TTC549 (cell line): Measurements from ENCODE around the gene CABP1.

Experiments used
- FAIRE-seq: peaks from 2 replicates; lab custom pipeline; 2012; peaks lifted over from hg19 to GRCh38; lab: Jason Lieb, UNC

The CABP1 gene

GRCh38 chr12:120631097-120631496 is 9.3 kb upstream of the CABP1 start:
- FAIRE-seq, result no peak

DNA sequence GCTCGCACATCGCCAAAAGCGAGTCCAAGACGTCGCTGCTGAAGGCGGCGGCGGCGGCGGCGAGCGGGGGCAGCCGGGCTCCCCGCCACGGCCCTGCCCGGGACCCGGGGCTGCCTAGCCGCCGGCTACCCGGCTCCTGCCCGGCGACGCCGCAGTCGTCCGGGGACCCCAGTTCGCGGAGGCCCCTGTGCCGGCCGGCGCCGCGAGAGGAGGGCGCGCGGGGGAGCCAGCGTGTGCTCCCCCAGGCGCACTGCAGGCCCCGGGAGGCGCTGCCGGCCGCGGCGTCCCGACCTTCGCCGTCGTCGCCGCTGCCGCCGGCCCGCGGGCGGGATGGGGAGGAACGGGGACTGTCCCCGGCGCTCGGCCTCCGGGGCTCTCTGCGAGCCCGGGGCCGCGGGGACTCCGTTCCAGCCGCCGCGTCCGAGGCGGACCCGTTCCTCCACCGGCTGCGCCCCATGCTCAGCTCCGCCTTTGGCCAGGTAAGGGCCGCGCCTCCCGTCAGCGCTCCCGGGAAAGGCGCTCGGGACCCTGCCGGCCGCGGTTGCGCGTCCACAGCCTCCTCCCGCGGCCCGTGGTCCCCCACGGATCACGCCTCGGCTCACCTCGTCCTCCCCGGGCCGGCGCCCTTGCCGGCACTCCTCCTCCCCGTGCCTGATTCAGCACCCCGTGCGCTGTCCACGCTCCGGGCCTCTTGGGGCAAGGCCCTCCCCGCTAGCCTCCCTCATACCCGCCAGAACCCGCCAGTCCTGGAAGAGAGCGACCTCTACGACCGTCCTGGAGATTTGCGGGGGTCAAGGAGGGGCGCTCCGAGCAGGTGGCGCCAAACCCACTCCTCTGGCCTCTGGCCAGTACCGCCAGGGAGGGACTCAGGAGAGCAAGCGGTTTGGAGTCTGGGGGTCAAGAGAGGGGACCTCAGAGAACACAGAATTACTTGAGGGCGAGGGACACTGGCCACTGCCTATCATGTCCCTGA is 721 bp downstream of the CABP1 start:
- no peak for FAIRE-seq

- no peak for FAIRE-seq
Measured at GRCh38 chr12:120642121-120642520, 1.7 kb downstream of the CABP1 start.

DNA sequence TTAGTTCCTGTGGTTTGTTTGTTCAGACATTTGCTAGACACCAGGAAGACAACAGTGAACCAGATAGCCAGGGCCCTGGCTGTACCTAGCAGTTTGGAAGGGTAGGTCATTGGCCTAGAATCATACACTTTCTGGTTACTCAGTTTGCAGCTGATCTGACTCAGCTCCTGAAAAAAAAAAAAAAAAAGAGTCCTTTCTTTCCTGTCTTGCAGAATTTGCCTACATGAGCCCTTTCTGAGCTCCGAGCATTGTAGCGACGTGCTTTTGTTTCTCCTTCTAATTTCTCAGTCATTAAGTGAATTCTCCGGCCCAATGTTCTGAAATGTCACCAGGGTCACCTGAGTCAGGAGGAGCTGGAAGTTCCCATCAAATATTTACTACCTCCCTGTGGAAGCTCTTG is 2.4 kb downstream of the CABP1 start:
- FAIRE-seq, result no peak

DNA sequence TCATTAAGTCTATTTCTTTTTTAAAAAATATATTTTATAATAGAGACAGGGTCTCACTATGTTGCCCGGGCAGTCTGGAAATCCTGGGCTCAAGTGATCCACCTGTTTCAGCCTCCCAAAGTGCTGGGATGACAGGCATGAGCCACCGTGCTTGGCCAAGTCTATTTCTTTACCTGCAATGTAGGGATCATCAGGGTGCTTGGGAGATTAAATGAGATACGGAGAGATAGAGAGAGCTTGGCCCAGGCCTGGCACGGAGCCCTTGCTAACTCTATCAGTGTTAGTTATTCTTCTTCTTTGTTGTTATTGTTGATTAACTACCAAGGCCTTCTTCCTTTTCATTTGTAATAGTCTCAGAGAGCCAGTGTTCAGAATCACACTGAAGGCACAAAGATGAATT is 3.1 kb downstream of the CABP1 start:
- FAIRE-seq, result no peak

DNA sequence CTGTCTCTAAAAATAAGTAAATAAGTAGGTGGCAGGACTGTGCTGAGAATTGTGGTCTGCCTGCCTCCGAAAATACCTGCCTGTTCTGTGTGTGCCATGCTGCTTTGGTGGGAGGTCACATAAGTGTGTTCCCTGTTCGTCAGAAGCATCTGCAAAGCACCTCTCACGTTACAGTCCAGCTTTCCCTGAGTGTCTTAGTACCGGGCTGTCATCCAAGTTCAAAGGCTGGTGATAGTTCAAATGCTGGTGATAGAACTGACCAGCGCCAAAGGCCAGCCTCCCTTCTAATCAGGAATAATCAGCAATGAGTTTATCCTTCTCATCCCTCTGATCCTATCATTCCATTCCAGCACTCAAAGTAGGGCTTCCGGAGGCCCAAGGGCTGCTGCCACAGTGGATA is 5.6 kb downstream of the CABP1 start:
- FAIRE-seq, result no peak

DNA sequence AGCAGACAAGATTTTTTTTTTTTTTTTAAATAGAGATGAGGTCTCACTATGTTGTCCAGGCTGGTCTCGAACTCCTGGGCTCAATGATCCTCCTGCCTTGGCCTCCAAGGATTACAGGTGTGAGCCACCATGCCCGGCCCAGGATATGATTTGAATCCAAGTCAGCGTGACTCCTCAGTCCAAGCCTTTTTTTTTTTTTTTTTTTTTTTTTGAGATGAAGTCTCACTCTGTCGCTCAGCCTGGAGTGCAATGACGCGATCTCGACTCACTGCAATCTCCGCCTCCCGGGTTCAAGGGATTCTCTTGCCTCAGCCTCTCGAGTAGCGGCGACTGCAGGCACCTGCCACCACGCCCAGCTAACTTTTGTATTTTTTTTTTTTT is 6.9 kb downstream of the CABP1 start:
- no peak for FAIRE-seq

DNA sequence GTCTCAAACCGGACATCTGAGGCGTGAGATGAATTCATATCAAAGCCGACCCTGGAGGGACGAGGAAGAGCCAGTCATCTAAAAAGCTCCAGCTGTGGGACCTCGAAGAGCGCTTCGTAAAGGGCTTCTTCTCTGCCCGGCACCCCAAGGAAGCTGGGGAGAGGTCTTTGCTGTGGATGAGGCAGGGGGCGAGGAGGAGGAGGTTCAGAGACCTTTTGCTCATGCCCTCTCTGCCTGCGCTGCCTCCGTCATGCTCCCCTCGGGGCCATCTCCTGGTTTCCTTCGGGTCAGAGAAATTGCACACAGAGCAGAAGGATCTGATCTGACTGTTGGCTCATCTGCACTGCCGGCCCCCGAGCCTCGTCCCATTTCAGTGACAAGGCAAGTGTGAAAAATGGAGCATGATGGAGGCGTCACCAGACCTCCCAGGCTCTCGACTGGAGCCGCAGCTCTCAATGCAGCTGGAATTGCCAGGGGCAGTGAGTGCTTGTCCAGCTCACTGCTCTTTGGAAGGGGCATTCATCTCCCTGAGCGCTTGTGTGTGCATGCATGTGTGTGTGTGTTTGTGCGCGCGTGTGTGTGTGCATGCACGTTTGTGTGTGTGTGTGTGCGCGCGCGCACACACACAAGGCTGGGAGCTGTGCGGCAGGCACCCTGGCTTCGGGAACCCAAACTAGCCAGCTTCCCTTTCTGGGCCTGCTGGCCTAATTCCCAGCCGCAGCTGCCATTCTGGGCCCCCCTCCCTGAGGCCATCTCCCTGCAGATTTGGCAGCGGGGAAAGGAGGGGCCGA is 9.2 kb downstream of the CABP1 start:
- no peak for FAIRE-seq

DNA sequence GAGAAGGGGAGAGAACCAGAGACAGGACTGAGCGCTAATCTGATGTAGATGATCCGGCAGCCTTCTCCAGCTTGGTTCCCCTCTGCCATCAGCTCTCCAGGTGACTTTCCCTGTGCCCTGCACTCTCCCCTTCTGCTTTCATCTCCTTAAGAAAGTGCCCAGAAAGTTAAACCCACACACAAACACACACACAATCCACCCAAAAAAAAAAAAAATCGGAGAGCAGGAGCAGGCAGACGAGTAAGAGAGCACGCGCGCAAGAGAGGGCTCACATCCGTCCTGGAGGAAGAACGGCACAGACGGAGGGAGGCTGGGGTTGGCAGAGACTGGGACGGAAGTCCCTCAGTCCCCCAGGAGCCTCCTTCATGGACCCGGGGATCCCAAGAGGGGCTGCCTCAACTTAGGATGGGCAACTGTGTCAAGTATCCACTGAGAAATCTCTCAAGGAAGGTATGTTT is 9.8 kb downstream of the CABP1 start:
- no peak for FAIRE-seq

GRCh38 chr12:120651821-120652220 is 11.4 kb downstream of the CABP1 start:
- no peak for FAIRE-seq

GRCh38 chr12:120652656-120653435 is 12.4 kb downstream of the CABP1 start:
- no peak for FAIRE-seq

DNA sequence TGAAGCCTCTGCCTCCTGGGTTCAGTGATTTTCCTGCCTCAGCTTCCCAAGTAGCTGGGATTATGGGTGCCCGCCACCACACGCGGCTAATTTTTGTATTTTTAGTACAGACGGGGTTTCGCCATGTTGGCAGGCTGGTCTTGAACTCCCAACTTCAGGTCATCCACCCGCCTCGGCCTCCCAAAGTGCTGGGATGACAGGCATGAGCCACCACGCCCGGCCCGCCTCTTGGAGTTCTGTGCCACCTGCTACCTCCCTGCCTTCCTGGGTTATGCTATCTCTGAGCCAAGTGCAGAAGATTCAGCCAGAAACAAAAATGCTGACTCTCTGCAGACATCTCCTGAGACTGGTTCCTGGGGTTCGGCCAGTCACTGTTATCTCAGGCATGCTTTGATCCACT is 13.2 kb downstream of the CABP1 start:
- FAIRE-seq, result no peak

- FAIRE-seq, result no peak
Measured at GRCh38 chr12:120654656-120655055, 14.2 kb downstream of the CABP1 start.

GRCh38 chr12:120656008-120656407 is 15.6 kb downstream of the CABP1 start:
- FAIRE-seq, result no peak

DNA sequence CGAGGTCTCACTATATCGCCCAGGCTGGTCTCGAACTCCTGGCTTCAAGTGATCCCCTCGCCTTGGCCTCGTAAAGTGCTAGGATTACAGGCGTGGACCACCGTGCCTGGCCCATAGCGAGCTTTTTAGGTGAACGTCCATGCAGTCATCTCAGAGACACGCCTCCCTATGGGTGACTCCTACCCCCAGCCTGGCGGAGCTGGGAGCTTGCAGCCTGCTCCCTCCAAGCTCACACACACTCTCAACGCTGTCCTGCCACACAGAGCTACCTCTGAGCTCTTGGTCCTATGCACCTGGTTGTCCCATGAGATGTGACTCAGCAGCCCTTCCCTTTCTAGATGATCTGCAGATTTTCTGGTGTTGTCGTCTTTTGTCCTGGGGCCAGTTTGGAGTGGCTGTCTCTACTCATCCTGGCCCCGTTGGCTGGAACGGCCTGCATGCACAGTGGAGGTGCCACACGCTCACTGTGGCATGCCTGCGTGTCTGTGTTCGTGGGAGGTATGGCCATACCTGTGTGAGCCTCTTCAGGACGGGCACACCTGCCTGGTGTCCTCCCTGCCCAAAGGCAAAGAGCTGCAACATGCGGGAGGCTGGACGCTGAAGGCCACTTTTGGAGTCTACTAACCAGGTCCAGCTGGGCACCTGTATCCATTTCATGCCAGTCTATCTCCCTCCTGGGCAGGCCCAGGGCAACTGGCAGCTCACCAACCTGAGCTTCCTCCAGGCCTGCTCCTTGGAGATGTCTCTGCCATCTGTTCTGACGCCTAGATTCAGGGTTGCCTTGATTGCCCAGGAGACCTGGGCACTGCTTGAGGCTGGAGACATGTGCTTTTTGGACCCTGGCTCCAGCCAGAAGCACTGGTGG is 18.1 kb downstream of the CABP1 start:
- no peak for FAIRE-seq

DNA sequence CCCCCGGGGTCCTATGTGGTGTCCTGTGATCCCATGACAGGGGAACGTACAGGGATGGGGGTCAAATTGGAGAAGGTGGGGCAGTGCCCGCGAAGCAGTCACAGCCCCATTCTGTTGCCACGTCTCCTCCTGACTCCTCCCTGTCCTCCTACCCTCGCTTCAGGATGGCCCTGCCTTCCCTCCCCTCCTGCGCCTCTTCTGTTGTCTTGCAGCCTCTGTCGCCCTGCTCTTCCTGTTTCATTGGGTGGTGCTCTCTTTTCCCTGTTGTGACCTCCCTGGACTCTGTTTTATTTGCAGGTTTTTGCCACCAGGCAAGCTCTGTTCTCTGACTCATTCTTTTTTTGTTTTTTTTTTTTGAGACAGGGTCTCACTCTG is 18.7 kb downstream of the CABP1 start:
- no peak for FAIRE-seq

DNA sequence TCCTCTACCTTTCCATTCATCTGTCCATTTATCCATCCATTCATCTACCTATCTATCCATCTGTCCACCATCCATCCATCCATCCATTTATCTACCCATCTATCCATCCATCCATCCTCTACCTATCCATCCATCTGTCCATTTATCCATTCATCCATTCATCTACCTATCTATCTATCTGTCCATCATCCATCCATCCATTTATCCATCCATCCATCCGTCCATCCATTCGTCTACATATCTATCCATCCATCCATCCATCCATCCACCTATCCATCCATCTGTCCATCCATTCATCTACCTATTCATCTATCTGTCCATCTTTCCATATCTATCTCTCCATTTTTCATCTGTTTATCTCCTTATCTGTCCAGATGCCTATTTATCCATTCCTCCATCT is 21.0 kb downstream of the CABP1 start:
- FAIRE-seq, result no peak

GRCh38 chr12:120662879-120663278 is 22.5 kb downstream of the CABP1 start:
- no peak for FAIRE-seq

GRCh38 chr12:120663741-120664140 is 23.3 kb downstream of the CABP1 start:
- FAIRE-seq, result no peak

DNA sequence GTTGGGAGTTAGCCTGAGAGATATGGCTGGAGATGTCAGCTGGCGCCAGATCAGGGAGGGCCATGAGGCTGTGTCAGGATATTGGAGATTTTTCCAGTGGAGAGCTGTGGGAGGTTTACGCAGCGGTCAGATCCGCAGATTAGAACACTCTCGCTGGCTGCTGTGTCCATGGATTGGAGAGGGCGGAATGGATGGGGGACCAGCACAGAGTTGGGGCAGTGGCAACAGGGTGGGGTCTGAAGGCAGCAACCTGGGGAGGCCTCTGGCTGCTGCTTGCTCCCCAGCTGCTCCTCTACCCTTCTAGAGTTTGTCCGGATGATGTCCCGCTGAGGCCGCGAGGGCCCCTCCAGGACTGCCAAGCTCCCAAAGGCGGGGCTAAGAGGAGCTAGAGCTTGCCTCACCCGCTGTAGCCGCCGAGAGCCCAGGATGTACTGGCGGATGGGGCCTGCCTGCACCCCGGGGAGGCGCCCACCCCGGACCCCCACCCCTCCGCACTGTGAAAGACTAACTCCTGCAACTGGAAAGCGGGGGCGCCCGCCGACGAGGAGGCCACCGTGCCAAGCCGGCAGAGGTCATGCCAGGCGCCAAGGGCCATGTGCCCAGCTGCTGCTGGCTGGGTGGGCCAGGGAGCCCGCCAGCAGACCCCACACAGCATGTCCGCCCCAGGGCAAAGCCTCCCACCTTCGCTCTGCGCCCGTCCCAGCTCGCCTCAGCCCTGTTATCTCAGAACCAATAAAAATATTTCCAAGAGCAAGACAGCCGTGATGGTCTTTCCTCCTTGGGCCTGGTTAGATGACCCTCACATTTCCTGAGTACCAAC is 26.4 kb downstream of the CABP1 start:
- FAIRE-seq, result no peak
